NCI-H1105 treated with DMSO at 0.1 percent for 48 hours (cell line): Measurements from ENCODE around the gene IRS2.

Experiments
- DNase-seq: peaks from one replicate; lab custom pipeline; 2025; lab: John Stamatoyannopoulos, UW

IRS2 gene

GRCh38 chr13:109756778-109757177 lies 29.6 kb downstream of the IRS2 start:
- DNase-seq = no peak

GRCh38 chr13:109755997-109756396 lies 30.4 kb downstream of the IRS2 start:
- DNase-seq = no peak

GRCh38 chr13:109755551-109755950 lies 30.8 kb downstream of the IRS2 start:
- DNase-seq = no peak

- no peak for DNase-seq
Observed at GRCh38 chr13:109751477-109751876, 34.9 kb downstream of the IRS2 start.

- no peak for DNase-seq
Observed at GRCh38 chr13:109750221-109750775, 36.1 kb downstream of the IRS2 start.

GRCh38 chr13:109749365-109749764 lies 37.0 kb downstream of the IRS2 start:
- no peak for DNase-seq

- DNase-seq = no peak
Observed at GRCh38 chr13:109748677-109749076, 37.7 kb downstream of the IRS2 start.

- DNase-seq = no peak
Observed at GRCh38 chr13:109747524-109747923, 38.9 kb downstream of the IRS2 start.

- no peak for DNase-seq
Observed at GRCh38 chr13:109746364-109746763, 40.0 kb downstream of the IRS2 start.

- DNase-seq = no peak
Observed at GRCh38 chr13:109745702-109746101, 40.7 kb downstream of the IRS2 start.

GRCh38 chr13:109745060-109745459 lies 41.3 kb downstream of the IRS2 start:
- no peak for DNase-seq

- DNase-seq = peak; percentile 94
Observed at GRCh38 chr13:109744512-109745051, 41.8 kb downstream of the IRS2 start.

- peak; percentile 51 for DNase-seq
Observed at GRCh38 chr13:109743706-109744453, 42.5 kb downstream of the IRS2 start.

- no peak for DNase-seq
Observed at GRCh38 chr13:109741966-109742365, 44.4 kb downstream of the IRS2 start.

- no peak for DNase-seq
Observed at GRCh38 chr13:109740721-109741120, 45.7 kb downstream of the IRS2 start.

- DNase-seq = no peak
Observed at GRCh38 chr13:109740121-109740520, 46.3 kb downstream of the IRS2 start.

- DNase-seq = no peak
Observed at GRCh38 chr13:109738298-109738746, 48.1 kb downstream of the IRS2 start.

- DNase-seq = no peak
Observed at GRCh38 chr13:109737606-109738005, 48.8 kb downstream of the IRS2 start.

- DNase-seq = no peak
Observed at GRCh38 chr13:109737046-109737573, 49.3 kb downstream of the IRS2 start.

- no peak for DNase-seq
Observed at GRCh38 chr13:109735436-109735966, 50.9 kb downstream of the IRS2 start.

- DNase-seq = no peak
Observed at GRCh38 chr13:109734002-109734785, 52.2 kb downstream of the IRS2 start.

- no peak for DNase-seq
Observed at GRCh38 chr13:109733550-109733949, 52.8 kb downstream of the IRS2 start.
